GF-D8 (cell line): Measurements from ENCODE around the gene NTN1.

Experiments used
- DNase-seq: peaks from one replicate; lab custom pipeline; 2025; lab: John Stamatoyannopoulos, UW

Gene NTN1

GRCh38 chr17:9037736-9038135 is 16.4 kb downstream of the NTN1 start:
- DNase-seq, result no peak

GRCh38 chr17:9038380-9038779 is 17.1 kb downstream of the NTN1 start:
- no peak for DNase-seq

- DNase-seq, result no peak
These were observed 23.6 kb downstream of the NTN1 start for GRCh38 chr17:9044772-9045463.

GRCh38 chr17:9050801-9051401 is 29.6 kb downstream of the NTN1 start:
- no peak for DNase-seq

GRCh38 chr17:9051561-9051960 is 30.3 kb downstream of the NTN1 start:
- DNase-seq, result no peak

- no peak for DNase-seq
These were observed 31.6 kb downstream of the NTN1 start for GRCh38 chr17:9052921-9053320.

GRCh38 chr17:9053406-9053805 is 32.1 kb downstream of the NTN1 start:
- DNase-seq, result no peak

- no peak for DNase-seq
These were observed 33.0 kb downstream of the NTN1 start for GRCh38 chr17:9054126-9054975.

GRCh38 chr17:9055281-9055680 is 34.0 kb downstream of the NTN1 start:
- no peak for DNase-seq

- no peak for DNase-seq
These were observed 35.3 kb downstream of the NTN1 start for GRCh38 chr17:9056566-9056965.

GRCh38 chr17:9057310-9057709 is 36.0 kb downstream of the NTN1 start:
- no peak for DNase-seq

GRCh38 chr17:9062399-9062902 is 41.1 kb downstream of the NTN1 start:
- no peak for DNase-seq

GRCh38 chr17:9064311-9064834 is 43.1 kb downstream of the NTN1 start:
- DNase-seq, result no peak

- no peak for DNase-seq
These were observed 49.7 kb downstream of the NTN1 start for GRCh38 chr17:9071016-9071415.

GRCh38 chr17:9071811-9072498 is 50.6 kb downstream of the NTN1 start:
- DNase-seq, result no peak

GRCh38 chr17:9072696-9073339 is 51.5 kb downstream of the NTN1 start:
- DNase-seq, result no peak

GRCh38 chr17:9074131-9074530 is 52.8 kb downstream of the NTN1 start:
- no peak for DNase-seq

GRCh38 chr17:9079461-9080103 is 58.3 kb downstream of the NTN1 start:
- no peak for DNase-seq

- no peak for DNase-seq
These were observed 59.1 kb downstream of the NTN1 start for GRCh38 chr17:9080296-9080914.

GRCh38 chr17:9080983-9081382 is 59.7 kb downstream of the NTN1 start:
- no peak for DNase-seq

- no peak for DNase-seq
These were observed 65.3 kb downstream of the NTN1 start for GRCh38 chr17:9086577-9086976.
